IPS-18c (cell line): ENCODE measurements around the gene SLC25A39.

ENCODE experiments used
- H3K4me3 ChIP-seq: 2 replicates; pipeline ENCODE4 v1.7.0; 2013; ENCODE audit warnings: low read depth, mild to moderate bottlenecking, low read length, moderate library complexity; ENCODE audit not compliant: insufficient read depth
- H3K9me3 ChIP-seq: one replicate; pipeline ENCODE4 v1.6.1; 2013; ENCODE audit warnings: mild to moderate bottlenecking, low read length, moderate library complexity; ENCODE audit not compliant: control insufficient read depth, insufficient read depth

SLC25A39 gene

GRCh38 chr17:44272321-44272951 is 52.2 kb downstream of the SLC25A39 start:
- no peak overlapping the region for H3K4me3 ChIP-seq

More at GRCh38 chr17:44272321-44272951, 52.2 kb downstream of the SLC25A39 start:
- no peaks in the 10 kb centered on the region for H3K9me3 ChIP-seq
